Smooth muscle cell of the brain vasculature (primary cell): ENCODE results near the gene ZC2HC1B.
A peak's percentile ranks its signal among the peaks of the same experiment; 100 is the strongest.
"Not testable (repeated sequence)": the region's sequence is repeated elsewhere in the genome, so short reads cannot be mapped to it uniquely, and the experiment has no call there.

Experiments used
- DNase-seq: peaks from one replicate; pipeline ENCODE4 v3.0.0-alpha.2; 2012; ENCODE audit warnings: low read depth, low spot score

The ZC2HC1B gene, protein sequence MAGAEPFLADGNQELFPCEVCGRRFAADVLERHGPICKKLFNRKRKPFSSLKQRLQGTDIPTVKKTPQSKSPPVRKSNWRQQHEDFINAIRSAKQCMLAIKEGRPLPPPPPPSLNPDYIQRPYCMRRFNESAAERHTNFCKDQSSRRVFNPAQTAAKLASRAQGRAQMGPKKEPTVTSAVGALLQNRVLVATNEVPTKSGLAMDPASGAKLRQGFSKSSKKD

DNA sequence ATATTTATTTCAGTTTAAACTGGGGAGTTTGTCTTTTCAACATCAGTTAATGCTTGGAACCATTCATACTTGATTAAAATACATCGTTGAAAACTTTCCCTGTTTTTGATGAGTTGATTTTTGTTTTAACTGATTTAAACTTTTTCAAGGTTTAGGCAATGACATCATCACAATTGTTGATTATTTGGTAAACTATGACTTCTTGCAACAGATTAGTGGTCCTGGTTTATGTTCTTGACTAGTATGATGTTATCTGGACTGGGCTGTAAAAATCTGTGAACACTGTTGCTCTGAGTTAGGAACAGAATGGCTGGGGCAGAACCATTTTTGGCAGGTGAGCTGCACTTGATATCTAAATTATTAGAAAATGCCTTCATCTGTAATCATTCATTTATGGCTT, at the start of gene ZC2HC1B:
ZC2HC1B (plus strand) TSS at position 241 of the 400 bp plus-strand sequence; CDS start at position 307, 66 bp downstream.
- no peak for DNase-seq

DNA sequence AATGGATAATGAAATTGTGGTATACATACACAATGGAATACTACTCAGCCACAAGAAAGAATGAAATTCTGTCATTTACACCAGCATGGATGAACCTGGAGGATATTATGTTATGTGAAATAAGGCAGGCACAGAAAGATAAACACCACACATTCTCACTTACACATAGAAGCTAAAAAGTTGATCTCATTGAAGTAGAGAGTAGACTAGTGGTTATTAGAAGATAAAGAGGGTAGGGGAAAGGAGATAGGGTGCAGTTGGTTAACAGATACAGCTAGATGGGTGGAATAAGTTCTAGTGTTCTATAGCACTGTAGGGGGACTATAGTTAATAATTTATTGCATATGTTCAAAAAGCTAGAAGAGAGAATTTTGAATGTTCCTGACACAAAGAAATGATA, 46.7 kb upstream of the ZC2HC1B start:
- DNase-seq = no peak

DNA sequence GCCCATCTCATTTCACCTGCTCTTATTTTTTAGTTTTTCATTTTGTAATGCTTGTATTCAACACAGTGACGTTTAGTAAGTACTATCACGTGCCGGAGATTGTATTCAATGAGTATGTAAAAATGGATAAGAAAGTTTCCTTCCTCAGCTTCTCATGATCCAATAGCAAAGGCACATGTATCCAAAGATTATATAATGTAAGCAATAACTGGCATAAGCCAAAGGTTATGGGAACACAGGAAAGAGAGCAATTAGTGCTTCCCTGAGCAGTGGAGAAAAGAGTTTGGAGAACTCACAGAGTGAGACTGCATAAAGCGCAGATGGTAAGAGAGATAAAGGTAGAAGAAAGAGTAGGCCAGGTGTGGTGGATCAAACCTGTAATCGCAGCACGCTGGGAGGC, 42.9 kb upstream of the ZC2HC1B start:
- no peak for DNase-seq

DNA sequence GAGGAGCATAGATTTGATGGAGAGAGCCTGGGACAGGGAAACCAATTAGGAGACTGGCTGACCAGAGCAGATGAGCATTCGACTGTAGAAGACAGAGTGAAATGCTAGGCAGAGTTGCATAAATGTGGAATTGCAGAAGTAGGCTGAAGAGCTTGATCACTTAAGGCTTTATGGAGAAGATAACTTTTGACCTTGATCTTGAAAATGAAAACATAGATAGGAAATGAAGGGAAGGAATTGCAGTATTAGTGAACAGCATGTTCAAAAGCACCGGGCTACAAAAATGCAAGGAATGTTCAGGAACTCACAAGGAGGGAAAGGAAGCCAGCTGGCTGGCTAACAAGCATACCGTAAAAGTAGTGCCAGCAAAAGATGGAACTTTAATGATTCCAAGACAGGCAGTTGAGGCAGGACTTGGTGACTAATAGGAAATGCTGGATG, 41.7 kb upstream of the ZC2HC1B start:
- no peak for DNase-seq

DNA sequence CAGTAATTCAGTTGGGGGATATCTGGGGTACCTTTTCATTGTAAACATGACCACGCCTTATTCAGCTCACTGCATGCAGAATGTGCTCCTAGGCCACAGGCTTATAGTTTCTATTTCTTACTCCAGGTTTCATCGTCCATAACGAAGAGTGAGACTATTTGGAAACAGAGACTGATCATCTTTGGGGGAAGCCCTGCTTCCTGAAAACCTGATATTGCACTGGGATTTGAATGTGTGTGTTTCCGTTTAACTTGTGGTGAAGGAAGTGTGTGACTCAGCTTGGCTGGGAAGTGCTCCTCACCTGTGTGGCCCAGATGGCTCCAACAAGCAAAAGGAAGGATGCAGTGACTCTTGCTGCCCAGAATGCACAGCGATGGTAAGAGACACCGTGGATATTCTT, 40.7 kb upstream of the ZC2HC1B start:
- DNase-seq = no peak

DNA sequence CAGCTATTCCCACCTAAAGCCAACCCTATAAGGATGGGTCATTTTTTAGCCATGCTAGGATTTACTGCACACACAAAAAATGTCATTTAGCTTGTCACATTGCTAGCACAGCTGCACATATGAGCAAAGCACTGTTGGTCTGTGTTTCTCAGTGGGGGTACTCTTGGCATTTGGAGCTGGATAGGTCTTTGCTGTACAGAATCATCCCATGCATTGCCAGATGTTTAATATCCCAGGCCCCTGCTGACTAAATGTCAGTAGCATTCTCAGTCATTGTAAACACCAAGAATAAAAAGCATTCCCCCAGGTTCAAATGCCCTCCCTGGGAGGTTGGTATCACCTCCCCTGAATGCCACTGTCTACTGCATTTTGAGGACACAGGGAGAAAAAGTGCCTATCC, 35.7 kb upstream of the ZC2HC1B start:
- no peak for DNase-seq

DNA sequence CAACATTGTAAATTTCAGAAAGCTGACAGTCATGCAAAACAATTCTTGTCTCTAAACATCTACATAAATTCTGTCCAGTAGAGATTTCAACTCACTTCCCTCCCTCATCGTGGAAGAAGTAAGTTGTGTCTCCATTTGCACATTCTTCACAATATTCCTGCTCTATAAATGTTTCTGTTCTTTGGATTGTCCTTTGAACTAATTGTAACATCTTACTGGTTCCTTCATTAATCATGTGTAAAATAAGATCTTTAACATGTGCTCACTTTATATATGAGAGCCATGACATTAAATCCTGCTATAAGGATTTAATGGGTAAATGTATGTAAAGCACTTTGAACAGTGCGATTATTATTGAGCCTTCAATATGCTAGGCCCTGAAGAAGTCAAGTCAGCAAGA, 28.1 kb upstream of the ZC2HC1B start:
- no peak for DNase-seq

DNA sequence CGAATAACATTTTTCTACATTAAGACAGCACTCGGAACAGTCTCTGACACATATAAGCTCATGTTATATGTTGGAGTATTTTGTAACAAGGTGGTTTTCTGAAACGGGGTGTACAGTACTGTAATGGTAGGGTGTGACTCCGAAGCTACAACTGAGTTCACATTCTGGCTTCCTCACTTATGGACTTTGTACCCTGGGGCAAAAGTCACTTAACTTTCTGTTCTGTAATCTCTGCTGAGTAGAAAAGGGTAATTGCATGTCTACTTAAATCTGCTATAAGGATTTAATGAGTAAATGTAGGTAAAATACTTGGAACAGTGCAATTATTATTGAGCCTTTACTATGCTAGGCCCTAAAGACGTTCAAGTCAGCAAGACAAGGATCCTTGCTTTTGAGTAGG, 25.9 kb upstream of the ZC2HC1B start:
- no peak for DNase-seq

DNA sequence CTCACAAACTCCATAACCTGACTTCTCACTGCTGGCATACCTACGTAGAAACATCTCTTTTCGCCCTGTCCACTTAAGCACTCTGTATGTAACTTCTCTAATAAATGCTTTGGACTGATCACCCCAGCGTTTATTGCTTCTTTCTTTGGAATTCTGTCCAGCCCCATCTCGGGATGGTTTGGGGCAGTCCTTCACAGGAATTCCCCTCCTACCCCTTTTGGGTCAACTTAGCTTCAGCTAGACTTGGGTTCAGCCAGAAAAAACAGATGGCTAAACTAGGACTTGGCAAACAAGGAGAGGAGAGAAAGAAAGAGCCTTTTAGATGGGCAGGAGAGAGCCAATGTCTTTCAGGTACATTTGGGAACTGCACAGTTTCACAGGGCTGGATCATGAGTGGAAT, 25.1 kb upstream of the ZC2HC1B start:
- DNase-seq = no peak

DNA sequence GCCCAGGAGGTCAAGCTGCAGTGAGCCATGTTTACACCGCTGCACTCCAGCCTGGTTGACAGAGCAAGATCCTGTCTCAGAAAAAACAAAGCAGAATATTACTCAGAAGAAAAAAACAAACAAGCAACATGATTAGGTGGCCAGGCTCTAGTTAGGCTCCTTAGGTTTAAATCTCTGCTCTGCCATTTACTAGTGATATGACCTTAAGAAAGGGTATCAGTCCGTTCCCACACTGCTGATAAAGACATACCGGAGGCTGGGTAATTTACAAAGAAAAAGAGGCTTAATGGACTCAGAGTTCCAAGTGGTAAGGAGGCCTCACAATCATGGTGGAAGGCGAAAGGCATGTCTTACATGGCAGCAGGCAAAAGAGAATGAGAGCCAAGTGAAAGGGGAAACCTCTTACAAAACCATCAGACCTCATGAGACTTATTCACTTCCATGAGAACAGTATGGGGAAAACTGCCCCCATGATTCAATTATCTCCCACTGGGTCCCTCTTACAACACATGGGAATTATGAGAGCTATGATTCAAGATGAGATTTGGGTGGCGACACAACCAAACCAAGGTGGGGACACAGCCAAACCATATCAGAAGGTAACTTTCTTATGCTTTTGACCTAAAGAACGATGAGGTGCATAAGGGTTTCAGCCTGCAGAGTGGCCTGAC, 23.5 kb upstream of the ZC2HC1B start:
- DNase-seq = no peak

DNA sequence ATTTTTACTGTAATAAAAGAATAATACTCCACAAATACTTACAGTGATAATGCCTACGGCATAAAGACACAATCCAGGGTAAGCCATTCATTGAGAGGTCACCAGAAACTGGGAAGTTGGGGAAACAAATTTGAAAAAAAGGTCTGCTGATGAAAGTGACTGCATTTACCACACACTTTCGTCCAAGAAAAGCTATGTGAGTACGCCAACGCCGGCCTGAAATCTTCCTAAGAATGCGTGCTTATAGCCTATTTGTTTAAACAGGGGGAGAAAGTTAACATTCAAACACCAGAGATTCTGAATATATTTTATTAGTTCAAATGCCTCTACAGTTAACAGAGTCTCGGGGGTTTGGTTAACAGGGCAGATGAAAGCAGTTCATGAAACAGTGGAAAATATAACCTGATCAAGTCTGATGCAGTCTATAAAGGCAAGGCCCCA, 21.8 kb upstream of the ZC2HC1B start:
- DNase-seq = no peak

DNA sequence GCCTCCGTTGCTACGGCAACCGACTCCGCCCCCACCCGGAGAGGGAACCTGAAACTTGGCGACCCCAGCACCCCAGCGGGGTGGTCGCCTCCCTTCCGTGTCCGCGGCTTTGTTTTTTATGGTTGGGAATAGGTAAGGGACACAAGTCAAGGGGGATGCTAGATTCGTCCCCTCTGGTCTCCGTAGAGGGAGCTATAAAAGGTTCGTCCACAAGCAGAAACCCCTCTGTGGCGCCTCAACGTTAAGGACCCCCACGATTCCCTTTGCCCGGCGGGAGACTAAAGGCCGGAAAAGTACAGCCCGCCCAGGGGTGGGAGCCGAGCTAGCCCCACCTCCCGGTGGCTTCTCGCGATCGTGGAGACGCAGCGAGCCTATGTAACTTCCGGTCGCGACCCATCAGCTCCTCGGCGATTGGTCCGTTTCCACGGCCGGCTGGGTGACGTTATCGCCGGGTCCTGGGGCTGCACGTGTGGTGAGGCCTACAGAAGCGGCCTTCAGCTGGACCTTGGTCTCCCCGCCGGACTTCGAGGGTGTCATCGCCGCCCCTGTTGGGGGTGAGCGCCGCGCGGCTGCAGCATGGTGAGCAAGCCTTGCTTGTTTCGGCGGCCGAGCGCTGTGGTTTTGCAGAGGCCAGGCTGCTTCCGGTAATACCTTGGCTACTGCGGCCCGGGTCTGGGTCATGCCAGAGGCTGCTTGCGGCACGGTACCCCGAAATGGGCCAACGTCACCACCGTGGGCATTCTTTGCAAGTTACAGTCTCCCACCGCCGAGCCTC, 21.2 kb upstream of the ZC2HC1B start, which contains the start of gene LTV1:
LTV1 (plus strand) TSS at position 437 of the 775 bp plus-strand sequence; CDS start at position 577, 140 bp downstream.
- peak; percentile 92 for DNase-seq

DNA sequence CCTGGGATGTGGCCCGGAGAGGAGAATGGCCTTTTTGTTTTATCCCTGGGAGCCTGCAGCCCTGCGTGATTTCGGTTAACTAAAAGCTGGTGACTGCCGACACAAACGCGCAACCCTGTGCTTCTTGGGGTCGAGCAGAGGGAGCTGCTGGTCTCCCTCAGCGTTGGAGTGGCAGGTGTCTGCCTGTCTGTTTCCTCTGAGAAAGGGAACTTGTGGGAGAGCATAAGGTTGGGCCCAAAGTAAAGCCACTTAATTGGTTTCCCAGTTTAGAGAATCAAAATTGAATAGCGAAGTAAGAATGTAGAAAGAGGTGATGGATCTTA, 20.6 kb upstream of the ZC2HC1B start:
- DNase-seq = no peak

DNA sequence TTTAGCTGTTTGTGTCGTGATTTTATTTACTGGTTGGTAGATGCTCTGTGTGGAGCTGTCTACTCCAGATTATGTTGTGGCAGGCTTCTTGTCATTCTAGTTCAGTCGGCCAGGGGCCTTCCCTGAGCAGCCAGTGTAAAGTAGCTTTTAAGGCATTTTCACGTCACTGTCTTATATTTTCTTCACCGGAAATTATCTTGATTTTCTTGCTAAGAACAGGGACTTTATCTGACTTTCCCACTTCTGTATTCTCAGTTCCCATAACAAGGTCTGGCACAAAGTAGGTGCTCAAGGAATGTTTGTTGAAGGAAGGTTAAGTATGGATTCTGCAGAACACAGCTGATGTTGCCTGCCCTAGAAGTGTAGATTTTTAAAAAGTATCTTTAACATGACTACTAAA, 20.3 kb upstream of the ZC2HC1B start:
- DNase-seq = no peak

DNA sequence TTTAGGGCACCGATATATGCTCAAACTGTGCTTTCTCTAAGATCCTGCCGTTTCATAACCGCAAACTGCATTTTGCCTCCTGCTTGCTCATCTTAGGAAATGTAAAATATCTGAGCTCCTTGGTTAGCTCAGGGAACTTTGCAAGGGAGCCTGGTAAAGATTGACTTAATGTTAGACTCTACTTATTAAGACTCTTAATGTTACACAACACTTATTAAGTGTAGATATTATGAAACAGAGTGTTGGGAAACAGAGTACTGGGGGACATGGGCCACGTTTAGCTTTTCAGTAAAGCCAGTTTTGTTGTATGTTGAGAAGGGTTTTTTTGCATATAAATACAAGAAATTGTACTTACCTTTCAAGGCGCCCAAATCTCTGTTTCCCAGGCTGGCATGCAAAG, 19.2 kb upstream of the ZC2HC1B start:
- DNase-seq = no peak

DNA sequence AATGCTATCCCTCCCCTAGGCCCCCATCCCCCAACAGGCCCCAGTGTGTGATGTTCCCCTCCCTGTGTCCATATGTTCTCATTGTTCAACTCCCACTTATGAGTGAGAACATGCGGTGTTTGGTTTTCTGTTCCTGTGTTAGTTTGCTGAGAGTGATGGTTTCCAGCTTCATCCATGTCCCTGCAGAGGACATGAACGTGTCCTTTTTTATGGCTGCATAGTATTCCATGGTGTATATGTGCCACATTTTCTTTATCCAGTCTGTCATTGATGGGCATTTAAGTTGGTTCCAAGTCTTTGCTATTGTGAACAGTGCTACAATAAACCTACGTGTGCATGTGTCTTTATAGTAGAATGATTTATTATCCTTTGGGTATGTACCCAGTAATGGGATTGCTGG, 12.6 kb upstream of the ZC2HC1B start:
- DNase-seq = not testable (repeated sequence)

DNA sequence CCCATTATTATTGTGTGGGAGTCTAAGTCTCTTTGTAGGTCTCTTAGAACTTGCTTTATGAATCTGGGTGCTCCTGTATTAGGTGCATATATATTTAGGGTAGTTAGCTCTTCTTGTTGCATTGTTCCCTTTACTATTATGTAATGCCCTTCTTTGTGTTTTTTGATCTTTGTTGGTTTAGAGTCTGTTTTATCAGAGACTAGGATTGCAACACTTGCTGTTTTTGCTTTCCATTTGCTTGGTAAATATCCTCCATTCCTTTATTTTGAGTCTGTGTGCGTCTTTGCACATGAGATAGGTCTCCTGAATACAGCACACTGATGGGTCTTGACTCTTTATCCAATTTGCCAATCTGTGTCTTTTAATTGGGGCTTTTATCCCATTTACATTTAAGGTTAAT, 9.2 kb upstream of the ZC2HC1B start:
- not testable (repeated sequence) for DNase-seq

DNA sequence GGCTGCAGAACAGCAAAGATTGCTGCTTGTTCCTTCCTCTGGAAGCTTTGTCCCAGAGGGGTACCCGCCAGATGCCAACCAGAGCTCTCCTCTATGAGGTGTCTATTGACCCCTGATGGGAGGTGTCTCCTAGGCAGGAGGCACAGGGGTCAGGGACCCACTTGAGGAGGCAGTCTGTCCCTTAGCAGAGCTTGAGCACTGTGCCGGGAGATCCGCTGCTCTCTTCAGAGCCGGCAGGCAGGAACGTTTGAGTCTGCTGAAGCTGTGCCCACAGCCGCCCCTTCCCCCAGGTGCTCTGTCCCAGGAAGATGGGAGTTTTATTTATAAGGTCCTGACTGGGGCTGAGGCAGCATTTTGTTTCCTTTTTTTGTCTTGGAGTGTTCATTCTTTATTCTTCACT, 7.5 kb upstream of the ZC2HC1B start:
- DNase-seq = not testable (repeated sequence)

DNA sequence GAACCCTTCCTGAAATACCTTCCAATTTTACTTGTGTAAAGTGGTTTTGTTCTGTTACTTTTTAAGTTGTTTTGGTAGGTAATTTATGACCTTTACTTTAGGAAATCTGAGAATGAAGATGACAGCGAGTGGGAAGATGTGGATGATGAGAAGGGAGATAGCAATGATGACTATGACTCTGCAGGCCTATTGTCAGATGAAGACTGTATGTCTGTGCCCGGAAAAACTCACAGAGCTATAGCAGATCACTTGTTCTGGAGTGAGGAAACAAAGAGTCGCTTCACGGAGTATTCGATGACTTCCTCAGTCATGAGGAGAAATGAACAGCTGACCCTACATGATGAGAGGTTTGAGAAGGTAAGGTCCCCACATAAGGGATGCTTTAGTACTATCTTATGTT, 6.6 kb upstream of the ZC2HC1B start:
- DNase-seq = no peak

DNA sequence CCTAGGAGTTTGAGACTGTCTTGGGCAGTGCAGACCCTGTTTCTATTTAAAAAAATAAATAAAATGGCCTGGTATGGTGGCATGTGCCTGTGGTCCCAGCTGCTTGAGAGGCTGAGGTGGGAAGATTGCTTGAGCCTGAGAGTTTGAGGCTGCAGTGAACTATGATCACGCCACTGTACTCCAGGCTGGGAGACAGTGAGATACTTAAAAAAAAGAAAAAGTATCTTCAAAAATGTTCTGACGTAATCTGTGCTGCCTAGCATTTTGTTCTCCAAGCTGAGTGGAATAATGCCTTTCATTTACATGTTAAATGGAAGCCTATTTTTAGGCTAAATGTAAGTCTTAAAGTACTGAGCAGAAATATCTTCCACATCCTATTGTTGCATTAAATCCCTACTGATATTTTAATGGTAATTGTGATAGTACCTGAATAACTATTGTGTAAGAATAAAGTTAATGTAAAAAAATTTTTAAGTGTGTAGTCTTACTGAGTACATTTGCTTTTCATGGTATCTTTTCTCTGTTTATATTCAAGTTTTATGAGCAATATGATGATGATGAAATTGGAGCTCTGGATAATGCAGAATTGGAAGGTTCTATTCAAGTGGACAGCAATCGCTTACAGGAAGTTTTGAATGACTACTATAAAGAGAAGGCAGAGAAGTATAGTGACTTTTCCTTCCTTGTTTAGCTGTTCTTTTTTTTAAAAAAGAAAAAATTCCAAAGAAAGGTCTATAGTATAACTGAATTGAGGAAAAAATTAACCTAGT, 4.2 kb upstream of the ZC2HC1B start:
- DNase-seq = no peak

DNA sequence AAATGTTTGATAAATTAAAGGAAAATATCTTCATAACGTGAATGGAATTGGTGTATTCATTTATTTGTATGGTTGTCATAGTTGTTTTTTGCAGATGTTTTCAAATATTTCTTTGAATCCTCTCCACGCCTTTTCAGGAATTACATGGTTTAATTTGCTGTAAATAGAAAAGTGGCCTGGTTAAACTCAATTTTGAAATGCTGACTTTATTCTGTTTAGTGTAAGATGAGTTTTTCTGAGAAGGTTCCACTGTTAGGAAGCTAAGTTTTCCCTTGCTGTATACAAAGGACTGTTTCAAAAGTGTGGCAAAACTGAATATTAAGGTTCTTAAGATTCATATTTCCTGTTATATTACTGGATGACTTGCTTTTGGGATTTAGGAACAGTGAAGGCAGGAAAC, 503 bp upstream of the ZC2HC1B start:
- DNase-seq = no peak

DNA sequence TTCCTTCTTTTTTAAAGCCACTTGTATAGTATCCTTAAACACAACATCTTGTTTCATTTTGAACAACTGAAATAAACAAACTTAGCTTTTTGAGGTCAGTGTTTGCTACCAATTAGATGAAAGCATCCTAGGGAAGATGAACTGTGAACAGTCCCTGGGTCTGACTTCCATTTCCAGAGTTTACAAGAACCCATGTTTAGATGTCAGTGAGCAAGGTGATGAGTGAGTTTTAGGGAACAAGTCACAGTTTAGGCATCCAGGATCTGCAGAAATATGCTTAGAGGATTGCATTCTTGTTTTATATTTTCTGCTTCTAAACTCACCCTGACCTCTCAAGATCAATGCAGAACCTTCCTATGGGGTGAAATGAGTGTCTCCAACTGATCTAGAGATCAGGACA, 3.0 kb downstream of the ZC2HC1B start:
- no peak for DNase-seq
